Measurements from ENCODE around the gene REXO5.

REXO5 gene

GRCh38 chr16:20866145-20866772 lies 59.9 kb downstream of the REXO5 start:
- no peak for DNase-seq (ENCODE audit: extremely low spot score)
- CTCF ChIA-PET, result interaction anchor here (0.7 to 4.8 kb wide), 8 partner anchors 9 to 60 kb away, joined by 3 to 34 read pairs (median 4); partner anchors contain the start of genes ERI2 and REXO5
- TF ChIP-seq, protein P1, sequence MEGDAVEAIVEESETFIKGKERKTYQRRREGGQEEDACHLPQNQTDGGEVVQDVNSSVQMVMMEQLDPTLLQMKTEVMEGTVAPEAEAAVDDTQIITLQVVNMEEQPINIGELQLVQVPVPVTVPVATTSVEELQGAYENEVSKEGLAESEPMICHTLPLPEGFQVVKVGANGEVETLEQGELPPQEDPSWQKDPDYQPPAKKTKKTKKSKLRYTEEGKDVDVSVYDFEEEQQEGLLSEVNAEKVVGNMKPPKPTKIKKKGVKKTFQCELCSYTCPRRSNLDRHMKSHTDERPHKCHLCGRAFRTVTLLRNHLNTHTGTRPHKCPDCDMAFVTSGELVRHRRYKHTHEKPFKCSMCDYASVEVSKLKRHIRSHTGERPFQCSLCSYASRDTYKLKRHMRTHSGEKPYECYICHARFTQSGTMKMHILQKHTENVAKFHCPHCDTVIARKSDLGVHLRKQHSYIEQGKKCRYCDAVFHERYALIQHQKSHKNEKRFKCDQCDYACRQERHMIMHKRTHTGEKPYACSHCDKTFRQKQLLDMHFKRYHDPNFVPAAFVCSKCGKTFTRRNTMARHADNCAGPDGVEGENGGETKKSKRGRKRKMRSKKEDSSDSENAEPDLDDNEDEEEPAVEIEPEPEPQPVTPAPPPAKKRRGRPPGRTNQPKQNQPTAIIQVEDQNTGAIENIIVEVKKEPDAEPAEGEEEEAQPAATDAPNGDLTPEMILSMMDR (IDR thresholded peaks at IDR 0.05; ENCODE audit: control extremely low read depth, extremely low read depth, low read depth, missing control alignments), result no peak
- POLR2A ChIA-PET, result interaction anchor here (0.6 to 1.3 kb wide), 5 partner anchors 8 to 59 kb away, joined by 3 to 6 read pairs (median 4); no protein-coding TSS in a partner anchor

- CTCF ChIA-PET, result interaction anchor here (1.1 to 4.8 kb wide), 8 partner anchors 9 to 55 kb away, joined by 3 to 34 read pairs (median 5); no protein-coding TSS in a partner anchor
- TF ChIP-seq, protein P1 (IDR thresholded peaks at IDR 0.05; ENCODE audit: control extremely low read depth, extremely low read depth, low read depth, missing control alignments), result no peak
- POLR2A ChIA-PET, result interaction anchor here (1.2 kb wide), 1 partner anchor 8 kb away, joined by 4 read pairs; no protein-coding TSS in a partner anchor
- DNase-seq (ENCODE audit: extremely low spot score), result no peak
Measured at GRCh38 chr16:20866801-20867200, 60.5 kb downstream of the REXO5 start.

DNA sequence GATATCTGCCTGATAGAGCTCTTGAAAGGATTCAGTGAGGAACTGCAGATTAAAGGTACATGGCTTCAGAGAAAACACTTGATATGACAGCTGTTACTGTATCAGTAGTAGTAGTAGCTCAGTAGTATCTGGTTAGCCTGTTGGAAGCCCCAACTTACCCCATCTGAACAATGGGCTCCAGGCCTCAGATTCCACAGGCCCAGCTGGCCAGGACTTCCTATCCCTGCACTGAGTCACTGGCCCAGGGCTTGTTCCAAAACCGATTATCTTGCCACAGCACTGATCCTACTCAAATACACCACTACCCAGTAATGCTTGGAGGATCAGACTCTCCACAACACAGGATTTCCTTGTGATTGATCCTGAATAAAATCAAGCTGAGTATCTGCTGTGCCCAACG lies 61.3 kb downstream of the REXO5 start:
- DNase-seq (ENCODE audit: extremely low spot score), result no peak
- POLR2A ChIA-PET, result no interaction called here
- TF ChIP-seq, protein P1 (IDR thresholded peaks at IDR 0.05; ENCODE audit: control extremely low read depth, extremely low read depth, low read depth, missing control alignments), result no peak
- CTCF ChIA-PET, result interaction anchor here (0.9 to 4.8 kb wide), 7 partner anchors 10 to 54 kb away, joined by 3 to 34 read pairs (median 5); no protein-coding TSS in a partner anchor

- TF ChIP-seq, protein P1 (IDR thresholded peaks at IDR 0.05; ENCODE audit: control extremely low read depth, extremely low read depth, low read depth, missing control alignments), result no peak
- DNase-seq (ENCODE audit: extremely low spot score), result no peak
- POLR2A ChIA-PET, result no interaction called here
- CTCF ChIA-PET, result interaction anchor here (1.9 kb wide), 1 partner anchor 53 kb away, joined by 5 read pairs; no protein-coding TSS in a partner anchor
Measured at GRCh38 chr16:20868890-20869289, 62.6 kb downstream of the REXO5 start.

- no peak for DNase-seq (ENCODE audit: extremely low spot score)
- ChIA-PET POLR2A (no interaction called here), CTCF (no interaction called here)
- TF ChIP-seq, protein P1 (IDR thresholded peaks at IDR 0.05; ENCODE audit: control extremely low read depth, extremely low read depth, low read depth, missing control alignments), result no peak
Measured at GRCh38 chr16:20870122-20870820, 63.9 kb downstream of the REXO5 start.

DNA sequence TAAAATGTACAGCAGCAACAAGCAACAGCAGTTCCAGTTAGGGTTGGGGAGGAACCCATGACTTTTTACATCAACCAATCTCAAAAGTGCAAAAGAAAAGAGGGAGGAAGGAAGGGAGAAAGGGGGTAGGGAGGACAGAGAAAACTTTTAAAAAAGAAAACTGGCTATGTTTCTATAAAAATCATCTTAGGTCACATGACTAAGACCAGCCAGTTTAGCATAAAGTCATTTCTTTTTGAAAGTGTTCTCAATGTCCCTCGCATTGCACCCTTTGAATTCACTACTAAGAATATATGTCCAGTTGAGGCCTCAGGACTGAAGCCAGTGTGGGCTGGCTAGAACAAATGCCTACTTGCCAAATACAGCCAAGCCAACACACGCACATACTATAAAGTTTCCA lies 64.9 kb downstream of the REXO5 start:
- ChIA-PET POLR2A (no interaction called here), CTCF (interaction anchor here (1.2 kb wide), 1 partner anchor 20 kb away, joined by 7 read pairs; no protein-coding TSS in a partner anchor)
- TF ChIP-seq, protein P1 (IDR thresholded peaks at IDR 0.05; ENCODE audit: control extremely low read depth, extremely low read depth, low read depth, missing control alignments), result no peak
- DNase-seq (ENCODE audit: extremely low spot score), result no peak
